LNCaP clone FGC (cell line): ENCODE data around the gene SIPA1L2.

ENCODE experiments used
- DNase-seq: peaks from one replicate; pipeline ENCODE4 v3.0.0-alpha.2; 2011; ENCODE audit warnings: low read depth
- H3K4me3 ChIP-seq: 2 replicates; pipeline ENCODE4 v1.5.1; 2011; ENCODE audit warnings: mild to moderate bottlenecking, low read depth, low read length, control low read depth
- TF ChIP-seq, protein P1 (sequence below): IDR thresholded peaks from 2 replicates; pipeline ENCODE4 v1.5.1; 2012; ENCODE audit warnings: mild to moderate bottlenecking; ENCODE audit not compliant: control insufficient read depth, insufficient read depth; ENCODE audit errors: extremely low read depth

SIPA1L2 gene

DNA sequence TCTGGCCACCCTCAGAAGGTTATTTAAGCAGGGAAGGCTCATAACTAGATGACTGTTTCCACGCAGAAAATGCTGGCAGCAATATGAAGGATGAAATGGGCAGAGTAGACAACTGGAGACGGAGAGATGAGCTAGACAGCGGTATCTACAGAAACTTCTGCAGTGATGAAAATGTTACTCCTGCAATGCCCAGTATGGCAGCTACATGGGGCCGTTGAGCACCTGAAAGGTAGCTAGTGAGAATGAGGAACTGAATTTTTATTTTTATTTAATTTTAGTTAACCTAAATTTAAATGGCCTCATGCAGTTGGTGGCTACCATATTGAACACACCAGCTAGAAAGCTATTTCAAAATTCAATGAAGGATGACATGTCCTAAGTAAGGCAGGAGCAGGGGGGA, 27.3 kb downstream of the SIPA1L2 start:
- no peak for DNase-seq
- TF ChIP-seq, protein P1, sequence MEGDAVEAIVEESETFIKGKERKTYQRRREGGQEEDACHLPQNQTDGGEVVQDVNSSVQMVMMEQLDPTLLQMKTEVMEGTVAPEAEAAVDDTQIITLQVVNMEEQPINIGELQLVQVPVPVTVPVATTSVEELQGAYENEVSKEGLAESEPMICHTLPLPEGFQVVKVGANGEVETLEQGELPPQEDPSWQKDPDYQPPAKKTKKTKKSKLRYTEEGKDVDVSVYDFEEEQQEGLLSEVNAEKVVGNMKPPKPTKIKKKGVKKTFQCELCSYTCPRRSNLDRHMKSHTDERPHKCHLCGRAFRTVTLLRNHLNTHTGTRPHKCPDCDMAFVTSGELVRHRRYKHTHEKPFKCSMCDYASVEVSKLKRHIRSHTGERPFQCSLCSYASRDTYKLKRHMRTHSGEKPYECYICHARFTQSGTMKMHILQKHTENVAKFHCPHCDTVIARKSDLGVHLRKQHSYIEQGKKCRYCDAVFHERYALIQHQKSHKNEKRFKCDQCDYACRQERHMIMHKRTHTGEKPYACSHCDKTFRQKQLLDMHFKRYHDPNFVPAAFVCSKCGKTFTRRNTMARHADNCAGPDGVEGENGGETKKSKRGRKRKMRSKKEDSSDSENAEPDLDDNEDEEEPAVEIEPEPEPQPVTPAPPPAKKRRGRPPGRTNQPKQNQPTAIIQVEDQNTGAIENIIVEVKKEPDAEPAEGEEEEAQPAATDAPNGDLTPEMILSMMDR = no peak

DNA sequence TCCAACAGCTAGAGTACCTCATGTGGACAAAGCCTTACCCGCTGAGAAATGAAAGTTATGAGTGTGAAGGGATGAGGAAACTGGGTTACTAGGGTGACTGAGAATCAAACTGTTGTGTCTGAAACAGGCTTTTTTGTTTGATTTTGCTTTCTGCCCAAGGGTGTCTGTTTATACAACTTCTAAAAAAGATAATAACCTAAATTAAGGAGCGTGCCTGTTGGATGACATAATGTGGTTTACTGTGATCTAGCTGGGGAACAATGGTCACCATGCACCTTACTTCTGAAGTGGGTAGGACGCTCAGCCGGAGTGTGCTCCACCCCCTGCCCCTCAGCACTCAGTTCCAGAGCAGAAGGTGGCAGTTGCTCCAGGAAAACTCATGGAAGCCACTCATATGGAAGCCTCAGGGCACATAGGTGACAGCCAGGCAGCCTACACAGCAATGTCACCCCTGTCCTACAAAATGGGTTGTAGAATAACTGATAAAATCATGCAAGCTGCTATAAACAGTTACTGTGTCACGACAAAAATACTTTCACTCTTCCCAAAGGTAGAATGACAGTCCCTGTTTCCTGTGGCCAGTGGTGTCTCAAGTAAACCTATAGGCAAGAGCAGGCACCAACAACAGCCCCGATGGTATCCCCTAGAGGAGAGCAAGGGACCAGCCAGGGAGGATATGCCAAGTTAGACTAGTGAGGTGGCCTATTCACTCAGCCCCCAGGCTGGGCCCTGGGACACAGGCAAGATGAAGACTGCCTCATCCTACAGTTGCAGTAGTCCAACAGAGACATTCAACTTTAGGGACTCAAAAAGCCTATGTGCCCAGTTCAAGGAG, 29.3 kb downstream of the SIPA1L2 start:
- no peak for DNase-seq
- TF ChIP-seq, protein P1 = no peak
- H3K4me3 ChIP-seq = no peak overlapping the region

More for the DNA sequence above, 27.3 kb downstream of the SIPA1L2 start:
- H3K4me3 ChIP-seq = no peak overlapping the region

DNA sequence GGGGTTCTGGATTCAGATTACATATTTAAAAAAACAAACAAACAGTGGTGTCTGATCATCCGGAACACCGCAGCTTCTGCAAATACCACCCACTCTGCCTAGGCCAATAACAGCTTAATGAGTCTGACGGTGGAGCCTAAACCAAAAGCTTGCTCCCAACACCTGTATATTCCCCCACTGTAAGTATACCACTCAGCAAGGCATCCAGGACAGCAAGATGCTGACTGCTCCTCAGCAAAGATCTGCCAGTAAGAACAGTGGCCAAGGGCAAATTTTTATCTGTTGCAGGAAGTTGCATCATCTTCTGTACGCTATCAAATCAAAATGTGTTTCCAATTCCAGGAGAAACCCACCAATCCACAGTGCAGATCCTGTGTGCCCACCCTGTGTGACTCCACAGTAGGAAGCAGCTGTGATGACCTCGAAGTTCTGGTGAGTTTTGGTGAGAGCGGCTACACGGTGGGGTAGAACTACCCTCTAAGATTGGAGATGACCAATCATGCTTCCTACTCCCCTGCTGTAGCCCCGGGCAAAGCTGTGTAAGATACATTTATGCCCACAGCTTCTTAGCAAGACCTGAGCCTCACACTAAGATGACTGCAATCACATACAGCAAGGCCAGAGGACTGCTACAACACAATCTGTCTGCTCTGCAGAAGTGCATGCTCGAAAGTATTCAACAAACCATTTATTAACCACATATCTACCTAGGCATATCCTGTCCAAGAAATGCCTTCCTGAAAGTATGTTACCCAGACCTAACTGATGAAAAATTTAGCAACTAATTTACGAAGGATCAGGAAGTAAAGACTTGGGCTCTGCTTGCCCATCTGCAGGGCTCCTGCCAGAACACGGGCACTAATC, 30.5 kb downstream of the SIPA1L2 start:
- DNase-seq = no peak
- TF ChIP-seq, protein P1 = no peak
- H3K4me3 ChIP-seq = no peak overlapping the region

DNA sequence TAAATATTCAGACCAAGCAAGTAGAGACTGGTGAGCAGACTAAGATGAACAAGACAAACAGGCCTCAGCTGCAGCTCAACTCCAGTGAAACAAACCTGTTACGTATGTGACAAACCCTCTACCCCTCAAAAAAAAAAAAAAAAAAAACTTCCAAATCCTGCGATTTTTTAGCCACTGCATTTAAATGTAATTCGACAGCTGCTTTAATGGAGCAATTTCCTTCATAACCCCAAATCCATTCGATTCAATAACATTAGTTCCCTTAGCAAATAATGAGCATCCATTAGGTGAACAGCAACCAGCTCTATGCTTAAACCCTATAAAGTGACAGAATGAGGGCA, 31.1 kb downstream of the SIPA1L2 start:
- DNase-seq = no peak
- H3K4me3 ChIP-seq = no peak overlapping the region
- TF ChIP-seq, protein P1 = no peak

DNA sequence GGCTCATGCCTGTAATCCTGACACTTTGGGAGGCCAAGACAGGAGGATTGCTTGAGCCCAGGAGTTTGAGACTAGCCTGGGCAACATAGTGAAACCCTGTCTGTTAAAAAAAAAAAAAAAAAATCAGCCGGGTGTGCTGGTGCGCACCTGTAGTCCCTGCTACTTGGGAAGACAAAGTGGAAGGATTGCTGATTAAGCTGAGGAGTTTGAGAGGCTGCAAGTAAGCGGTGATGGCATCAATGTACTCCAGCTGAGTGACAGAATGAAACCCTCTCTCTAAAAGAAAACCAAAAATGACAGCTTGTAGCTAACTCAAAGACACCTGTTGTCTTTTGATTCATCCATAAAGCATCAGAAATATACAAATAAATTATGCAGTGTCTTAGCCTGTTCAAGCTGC, 31.8 kb downstream of the SIPA1L2 start:
- H3K4me3 ChIP-seq = no peak overlapping the region
- TF ChIP-seq, protein P1 = no peak
- DNase-seq = no peak

DNA sequence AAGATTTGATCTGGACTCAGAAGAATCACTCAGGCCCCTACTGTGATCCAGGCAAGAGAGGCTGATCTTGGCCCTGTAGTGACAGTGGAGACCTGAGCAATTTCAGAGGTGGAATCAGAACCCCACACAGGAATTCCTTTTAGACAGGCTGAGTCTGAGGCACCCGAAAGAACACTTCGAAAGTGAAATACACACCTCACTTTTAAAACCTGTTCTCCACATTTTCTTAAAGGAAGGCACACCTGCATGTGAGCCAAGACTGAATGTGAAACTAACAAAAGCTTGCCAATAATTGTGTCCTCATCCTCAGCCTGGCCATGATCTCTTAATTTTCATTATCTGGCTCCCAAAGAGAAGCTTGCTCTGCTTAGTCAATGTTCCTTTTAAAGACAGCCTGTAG, 32.2 kb downstream of the SIPA1L2 start:
- TF ChIP-seq, protein P1 = no peak
- no peak for DNase-seq
- H3K4me3 ChIP-seq = no peak overlapping the region
